Adipose tissue (tissue), 3 donors: ENCODE measurements around the gene RHOV. TPM values are rescaled to one million over a fixed set of nuclear protein-coding genes. Genes with fewer than 3 reads are reported as not detected.

Source experiments
- H3K27ac ChIP-seq: one replicate; pipeline ENCODE4 v1.5.1; 2013; ENCODE audit warnings: low read depth, low read length
- WGBS, 3 donors: extraction: QIAGEN DNeasy Blood & Tissue Kit; methylation state at CpG; one replicate each; pipeline ENCODE4 v1.1.7; 2013; 5-methylcytosine and 5-hydroxymethylcytosine counted together
- polyA plus RNA-seq, 3 donors: library from polyadenylated mRNA; stranded (reverse); fragments of 200-250 nt; gene quantifications; one replicate each; pipeline ENCODE4 v1.2.3, GENCODE V29; 2013
- donor health status: healthy with polysubstance abuse.
- donor health status: Bipolar disorder and iron deficiency.
- donor health status: healthy.

Gene RHOV
- polyA plus RNA-seq, 3 donors, result 0.30 to 14.6 TPM; not detected in 1

GRCh38 chr15:40854161-40854560 lies 19.9 kb downstream of the RHOV start:
- 50 to 79% (median 67%) methylated on average over 10 of the region's 10 CpGs for WGBS, 3 donors
- no peak overlapping the region for H3K27ac ChIP-seq

DNA sequence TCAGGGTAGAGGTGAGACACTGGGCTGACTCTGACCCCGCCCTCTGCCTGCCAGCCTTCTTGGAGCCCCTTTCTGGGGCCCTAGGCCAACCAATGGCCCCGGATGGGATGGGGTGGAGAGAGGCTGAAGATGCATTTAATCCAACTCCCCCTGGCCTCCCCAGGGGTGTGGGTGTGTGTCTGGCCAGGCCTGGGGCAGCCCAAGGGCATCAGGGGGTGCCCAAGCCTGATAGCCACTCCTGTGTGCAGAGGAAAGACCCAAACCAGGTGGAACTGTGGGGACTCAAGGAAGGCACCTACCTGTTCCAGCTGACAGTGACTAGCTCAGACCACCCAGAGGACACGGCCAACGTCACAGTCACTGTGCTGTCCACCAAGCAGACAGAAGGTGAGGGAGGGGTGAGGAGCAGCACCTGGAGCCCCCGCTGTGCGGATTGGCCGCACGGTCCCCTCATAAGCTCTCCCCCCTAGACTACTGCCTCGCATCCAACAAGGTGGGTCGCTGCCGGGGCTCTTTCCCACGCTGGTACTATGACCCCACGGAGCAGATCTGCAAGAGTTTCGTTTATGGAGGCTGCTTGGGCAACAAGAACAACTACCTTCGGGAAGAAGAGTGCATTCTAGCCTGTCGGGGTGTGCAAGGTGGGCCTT lies 20.7 kb downstream of the RHOV start:
- no peak overlapping the region for H3K27ac ChIP-seq
- 89 to 92% (median 91%) methylated on average over 16 of the region's 16 CpGs for WGBS, 3 donors

DNA sequence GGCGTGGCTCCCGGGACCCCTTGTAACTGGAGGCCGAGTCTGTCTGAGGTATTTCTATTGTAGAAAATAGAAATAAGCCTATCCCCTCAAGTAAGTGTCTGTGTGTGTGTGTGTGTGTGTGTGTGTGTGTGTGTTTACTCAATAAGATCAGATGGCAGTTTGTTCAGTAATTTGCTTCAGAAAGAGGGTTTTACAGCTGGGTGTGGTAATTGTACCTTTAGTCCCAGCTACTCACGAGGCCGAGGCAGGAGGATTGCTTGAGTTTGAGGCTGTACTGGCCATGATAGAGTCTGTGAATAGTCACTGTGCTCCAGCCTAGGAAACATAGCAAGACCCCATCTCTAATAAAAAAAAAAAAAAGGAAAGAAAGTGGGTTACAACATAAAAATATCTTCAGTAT lies 21.5 kb downstream of the RHOV start:
- WGBS, 3 donors, result 83 to 93% (median 92%) methylated on average over 5 of the region's 5 CpGs
- H3K27ac ChIP-seq, result no peak overlapping the region

GRCh38 chr15:40850576-40851112 lies 23.4 kb downstream of the RHOV start:
- WGBS, 3 donors, result 82 to 94% (median 87%) methylated on average over 8 of the region's 8 CpGs

DNA sequence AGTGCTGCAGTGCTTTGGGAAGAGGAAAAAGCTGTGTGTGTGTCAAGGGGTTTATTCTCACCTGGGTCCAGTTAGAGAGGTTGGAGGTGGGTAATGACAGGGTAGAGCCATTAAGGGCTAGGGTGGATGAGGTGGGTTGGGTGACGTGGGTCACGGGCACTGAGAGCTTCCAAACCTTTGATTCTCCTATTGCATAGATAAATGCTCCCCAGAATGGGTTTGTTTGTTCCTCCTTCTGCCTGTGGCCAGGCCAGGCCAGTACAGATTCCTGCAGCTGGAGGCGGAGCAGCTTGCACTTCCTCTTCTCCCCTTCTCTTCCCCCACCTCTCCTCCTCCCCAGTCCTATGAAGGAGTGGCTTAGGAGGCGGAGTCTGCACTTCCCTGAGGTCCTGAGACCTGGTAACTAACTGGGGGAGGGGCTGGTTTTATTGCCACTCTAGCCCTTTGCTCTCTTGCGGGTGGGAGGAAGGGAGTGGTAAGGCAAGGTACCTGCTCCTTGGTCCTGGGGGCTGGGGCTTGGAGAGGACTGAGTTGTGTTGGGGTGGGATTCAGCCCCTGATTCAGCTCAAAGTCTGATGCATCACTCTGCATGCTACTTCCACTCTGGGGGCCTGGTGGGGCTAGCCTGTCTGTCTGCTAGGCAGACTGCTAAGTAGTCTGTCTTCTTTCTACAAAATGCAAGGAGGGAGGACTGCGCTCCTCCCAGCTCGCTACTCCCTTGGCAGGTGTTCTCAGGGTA lies 26.6 kb downstream of the RHOV start:
- 45 to 54% (median 51%) methylated on average over 7 of the region's 7 CpGs for WGBS, 3 donors

More at GRCh38 chr15:40850576-40851112, 23.4 kb downstream of the RHOV start:
- no peak overlapping the region for H3K27ac ChIP-seq

DNA sequence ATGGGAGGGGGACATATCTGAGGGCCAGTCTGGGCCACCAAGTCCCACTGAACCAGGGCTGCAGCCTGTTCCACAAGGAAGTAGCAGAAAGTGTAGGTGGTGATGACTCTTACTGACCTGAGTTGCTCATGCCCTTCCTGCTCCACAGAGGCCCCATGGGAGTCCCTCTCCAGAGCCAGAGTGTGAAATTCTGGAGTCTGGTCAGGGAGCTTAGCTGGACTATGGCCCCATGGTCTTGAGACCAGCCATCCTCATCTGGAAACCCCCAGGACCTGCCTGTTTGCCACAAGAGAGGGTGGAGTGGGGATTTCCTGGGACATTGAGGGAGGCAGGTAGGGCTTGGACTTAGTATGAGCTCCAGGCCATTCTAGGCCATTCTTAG lies 27.2 kb downstream of the RHOV start:
- no peak overlapping the region for H3K27ac ChIP-seq

More for the DNA sequence above, 26.6 kb downstream of the RHOV start:
- H3K27ac ChIP-seq, result no peak overlapping the region

- H3K27ac ChIP-seq, result no peak overlapping the region
- 35 to 87% (median 85%) methylated on average over 8 of the region's 8 CpGs for WGBS, 3 donors
Observed at GRCh38 chr15:40845511-40846284, 28.3 kb downstream of the RHOV start.

GRCh38 chr15:40845036-40845435 lies 29.0 kb downstream of the RHOV start:
- WGBS, 3 donors, result 36 to 46% (median 43%) methylated on average over 12 of the region's 12 CpGs
- no peak overlapping the region for H3K27ac ChIP-seq

DNA sequence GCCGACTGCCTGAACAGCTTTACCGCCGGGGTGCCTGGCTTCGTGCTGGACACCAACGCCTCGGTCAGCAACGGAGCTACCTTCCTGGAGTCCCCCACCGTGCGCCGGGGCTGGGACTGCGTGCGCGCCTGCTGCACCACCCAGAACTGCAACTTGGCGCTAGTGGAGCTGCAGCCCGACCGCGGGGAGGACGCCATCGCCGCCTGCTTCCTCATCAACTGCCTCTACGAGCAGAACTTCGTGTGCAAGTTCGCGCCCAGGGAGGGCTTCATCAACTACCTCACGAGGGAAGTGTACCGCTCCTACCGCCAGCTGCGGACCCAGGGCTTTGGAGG lies 29.4 kb downstream of the RHOV start:
- WGBS, 3 donors, result 2% methylated on average over 28 of the region's 28 CpGs
- H3K27ac ChIP-seq, result no peak overlapping the region

- 0 to 1% (median 0%) methylated on average over 75 to 89 of the region's 89 CpGs for WGBS, 3 donors
- no peak within 1 kb of the TSS for H3K27ac ChIP-seq
Observed at GRCh38 chr15:40843885-40844695, 29.9 kb downstream of the RHOV start, which contains the start of gene SPINT1. SPINT1 (plus strand) TSS chr15:40844048; CDS start chr15:40844555, 507 bp downstream.

DNA sequence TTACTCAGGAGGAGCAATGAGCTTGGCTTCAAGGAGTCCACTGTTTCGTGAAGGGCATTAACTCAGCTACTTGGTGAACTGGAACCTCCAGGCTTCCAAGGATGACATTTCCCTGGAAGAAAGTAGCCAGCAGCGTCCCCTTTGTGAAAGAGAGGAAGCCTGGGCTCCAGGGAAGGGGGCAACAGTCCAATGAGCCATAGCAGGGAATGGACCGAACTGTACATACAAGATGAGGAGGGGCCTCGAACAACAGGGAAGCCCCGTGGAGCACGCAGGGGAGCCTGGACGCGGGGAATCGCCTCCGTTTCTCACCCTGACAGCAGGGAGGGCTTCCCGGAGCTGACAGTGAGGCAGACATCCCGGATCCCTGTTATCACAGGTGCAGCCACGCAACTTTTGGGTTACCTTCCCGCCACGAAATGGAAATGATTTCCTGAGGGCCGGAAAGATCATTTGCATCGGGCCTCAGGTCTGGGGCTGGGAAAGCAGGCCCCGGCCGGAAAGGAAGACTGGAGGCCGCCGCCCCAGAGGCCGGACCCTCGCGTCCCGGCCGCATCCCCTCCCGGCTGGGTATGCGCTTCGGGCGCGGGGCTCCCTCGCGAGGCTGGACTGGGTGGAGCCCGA lies 30.7 kb downstream of the RHOV start:
- H3K27ac ChIP-seq, result no peak overlapping the region
- 10 to 24% (median 22%) methylated on average over 33 to 34 of the region's 34 CpGs for WGBS, 3 donors

DNA sequence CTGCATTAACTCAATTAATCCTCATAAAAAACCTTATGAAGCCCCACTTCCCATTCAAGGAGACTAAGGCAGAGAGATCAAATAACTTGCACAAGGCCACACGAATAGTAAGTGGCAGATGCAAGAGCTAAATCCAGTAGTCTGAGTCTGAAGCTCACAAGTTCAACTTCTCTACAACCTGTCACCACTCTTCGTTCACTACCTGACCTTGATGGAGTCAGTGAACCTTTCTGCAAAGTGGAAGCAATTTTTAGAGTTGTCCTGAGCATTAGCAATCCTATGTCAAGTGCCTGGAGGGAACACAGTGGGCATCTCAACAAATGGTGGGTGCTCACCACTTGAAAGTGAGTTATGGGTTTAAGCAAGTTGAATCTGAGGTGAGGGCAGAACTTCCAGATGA lies 32.3 kb downstream of the RHOV start:
- 65 to 85% (median 83%) methylated on average over 2 of the region's 2 CpGs for WGBS, 3 donors
- H3K27ac ChIP-seq, result no peak overlapping the region

DNA sequence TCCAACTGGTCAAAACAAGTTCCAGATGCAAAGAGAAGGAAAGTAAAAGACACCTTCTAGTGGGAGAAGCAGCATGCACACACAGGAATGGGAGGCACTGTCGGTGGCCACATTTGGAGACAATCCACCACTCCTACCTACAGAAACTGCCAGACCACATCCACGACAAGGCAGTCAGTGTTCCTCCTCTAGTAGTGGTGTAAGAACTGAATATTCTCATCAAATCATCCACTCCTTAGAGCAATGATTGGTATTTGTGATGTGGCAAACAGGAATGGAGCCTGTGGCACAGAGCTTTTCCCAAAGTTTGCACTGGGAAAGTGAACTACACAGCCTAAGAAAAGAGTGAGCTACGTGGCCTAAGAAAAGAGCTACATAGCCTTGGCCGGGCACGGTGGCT lies 35.3 kb downstream of the RHOV start:
- WGBS, 3 donors, result 84 to 87% (median 86%) methylated on average over 5 of the region's 5 CpGs
- H3K27ac ChIP-seq, result no peak overlapping the region

DNA sequence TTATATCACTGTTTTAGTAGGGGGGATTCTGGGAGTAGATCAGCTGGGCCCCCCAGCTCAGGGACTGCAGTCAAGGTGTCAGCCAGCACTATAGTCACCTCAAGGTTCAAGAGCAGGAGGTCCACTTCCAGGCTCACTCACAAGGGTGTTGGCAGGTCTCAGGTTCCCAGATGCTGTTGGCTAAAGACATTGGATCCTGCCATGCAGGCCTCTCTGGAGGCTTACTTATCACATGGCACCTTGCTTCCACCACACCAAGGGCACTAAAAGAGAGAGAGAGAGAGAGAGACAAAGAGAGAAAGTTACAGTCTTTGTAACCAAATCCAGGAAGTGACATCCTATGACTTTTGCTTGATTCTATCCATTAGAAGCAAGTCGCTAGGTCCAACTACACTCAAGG lies 38.0 kb downstream of the RHOV start:
- WGBS, 3 donors, result 91 to 100% (median 93%) methylated on average over 1 of the region's 1 CpG
- no peak overlapping the region for H3K27ac ChIP-seq

DNA sequence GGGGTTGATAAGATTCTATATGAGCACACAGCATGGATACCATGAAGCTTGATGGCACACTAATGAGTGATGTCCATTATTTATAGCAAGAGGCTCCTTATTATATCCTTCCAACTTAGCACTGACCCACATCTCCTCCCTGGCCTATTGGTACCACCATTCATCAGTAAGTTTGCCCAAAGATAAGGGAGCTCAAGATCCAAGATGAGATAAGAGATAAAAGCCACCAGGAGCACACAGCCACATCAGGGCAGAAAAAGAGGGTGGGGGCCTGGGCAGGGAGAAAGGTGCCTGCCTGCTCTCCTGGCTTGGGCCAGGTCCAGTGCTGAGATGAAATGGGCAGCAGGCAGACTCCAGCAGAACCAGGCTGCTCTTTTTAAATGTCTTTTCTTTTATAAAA lies 41.1 kb downstream of the RHOV start:
- H3K27ac ChIP-seq, result no peak overlapping the region

DNA sequence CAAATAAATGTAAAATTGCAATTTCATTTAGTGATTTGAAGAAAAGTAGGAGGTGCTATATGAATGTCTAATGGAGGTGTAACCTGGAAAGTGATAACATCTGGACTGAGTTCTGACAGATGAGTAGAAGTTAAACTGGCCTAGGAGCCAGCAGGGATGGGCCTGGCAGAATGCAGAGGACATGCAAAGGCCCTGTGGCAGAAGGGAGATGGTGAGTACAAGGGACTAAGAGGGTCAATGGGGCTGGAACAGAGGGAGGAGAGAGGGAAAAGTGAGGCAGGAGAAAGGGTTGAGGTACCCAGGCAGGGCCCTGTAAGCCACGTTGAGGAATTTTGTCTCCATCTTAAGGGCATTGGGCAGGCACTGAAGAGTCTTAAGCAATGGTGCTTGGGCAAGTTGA lies 42.2 kb downstream of the RHOV start:
- no peak overlapping the region for H3K27ac ChIP-seq
- WGBS, 3 donors, result 75 to 88% (median 82%) methylated on average over 1 of the region's 1 CpG

- 77 to 85% (median 79%) methylated on average over 2 of the region's 2 CpGs for WGBS, 3 donors
- no peak overlapping the region for H3K27ac ChIP-seq
Observed at GRCh38 chr15:40830884-40831283, 43.1 kb downstream of the RHOV start.

GRCh38 chr15:40829115-40829514 lies 44.9 kb downstream of the RHOV start:
- H3K27ac ChIP-seq, result no peak overlapping the region
- 78 to 84% (median 82%) methylated on average over 7 of the region's 7 CpGs for WGBS, 3 donors
